SK-N-SH treated with all-trans-retinoic acid at 6 μM for 48 hours (cell line): ENCODE measurements around the gene DNLZ.

Source experiments
- ZC3H10 ChIP-seq: fragments of 250-450 bp; sonication (Bioruptor Pico); IDR thresholded peaks from 2 replicates; pipeline ENCODE4 v1.5.1; 2021; ENCODE audit warnings: mild to moderate bottlenecking, moderate library complexity
- ZFP3 ChIP-seq: fragments of 250-450 bp; sonication (Bioruptor Pico); IDR thresholded peaks from 2 replicates; pipeline ENCODE4 v1.5.0; 2020; ENCODE audit warnings: mild to moderate bottlenecking, moderate library complexity
- ZNF8 ChIP-seq: fragments of 450-650 bp; formaldehyde crosslinking; IDR thresholded peaks from 2 replicates; pipeline ENCODE4 v1.5.0; 2020; ENCODE audit warnings: mild to moderate bottlenecking, moderate library complexity

DNA sequence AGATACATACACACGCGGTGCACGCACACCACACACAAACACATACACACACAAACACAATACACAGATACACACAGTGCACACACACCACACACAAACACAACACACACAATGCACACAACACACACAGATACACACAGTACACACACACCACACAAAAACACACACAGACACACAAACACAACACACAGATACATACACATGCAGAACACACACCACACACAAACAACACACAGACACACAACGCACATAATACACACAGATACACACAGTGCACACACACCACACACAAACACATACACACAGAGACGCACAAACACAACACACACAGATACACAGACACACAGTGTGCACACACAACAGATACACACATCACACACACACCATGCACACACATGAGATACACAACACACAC lies 53.7 kb downstream of the DNLZ start:
- TF ChIP-seq ZC3H10 (CRISPR knock-in tag) (no peak), ZFP3 (CRISPR knock-in tag) (no peak), ZNF8 (no peak)
